T-cell (primary cell): ENCODE data around the gene KDF1. TPM values are rescaled to one million over a fixed set of nuclear protein-coding genes. Genes with fewer than 3 reads are reported as not detected.
A peak's percentile ranks its signal among the peaks of the same experiment; 100 is the strongest.

Source experiments
- ATAC-seq, 4 experiments: fragments of 200-7000 bp in 3 of 4; fragments of 150-1000 bp in 1 of 4; cut with Tn5 transposase; replicated peaks in 1 of 4; 1 replicate in 3 of 4; 2 replicates in 1 of 4; pipeline ENCODE4 v1.10.0; 2021; ENCODE audit warnings: moderate library complexity in 3 of 4, mild to moderate bottlenecking in 2 of 4, moderate number of reproducible peaks in 1 of 4
- CTCF ChIA-PET, 2 donors: fragments of 300-600 bp; sonication (Branson Sonifier 250); formaldehyde crosslinking; loops; one replicate each; lab custom pipeline; 2022; ENCODE audit warnings: antibody characterized with exemption in 2 of 2; lab: Charles Lee
- POLR2A ChIA-PET, 2 donors: fragments of 300-600 bp; sonication (Branson Sonifier 250); formaldehyde crosslinking; loops; one replicate each; lab custom pipeline; 2022; ENCODE audit warnings: antibody characterized with exemption in 2 of 2; lab: Charles Lee
- DNase-seq, 35 experiments: peaks; one replicate each; pipeline versions ENCODE4 v3.0.0 to v3.0.0-alpha.2; 2013 to 2023
- H3K27ac ChIP-seq: one replicate; pipeline ENCODE4 v1.5.1; 2013; ENCODE audit warnings: low read length
- H3K27me3 ChIP-seq, 2 experiments: replicated peaks in 1 of 2; 1 replicate in 1 of 2; 2 replicates in 1 of 2; pipeline versions ENCODE4 v1.6.1 to v1.7.0; 2013; ENCODE audit warnings: low read length in 1 of 2, mixed read lengths in 1 of 2; ENCODE audit not compliant: control insufficient read depth in 2 of 2, insufficient read depth in 2 of 2; ENCODE audit errors: extremely low read depth in 1 of 2
- H3K36me3 ChIP-seq, 2 donors: 1 replicate in 1 of 2; 2 replicates in 1 of 2; pipeline versions ENCODE4 v1.6.1 to v1.7.0; 2013; ENCODE audit warnings: low read length in 1 of 2; ENCODE audit not compliant: control insufficient read depth in 2 of 2, insufficient read depth in 1 of 2; ENCODE audit errors: extremely low read depth in 1 of 2
- H3K4me1 ChIP-seq, 2 experiments: 1 replicate in 1 of 2; 2 replicates in 1 of 2; pipeline versions ENCODE4 v1.6.1 to v1.7.0; 2013; ENCODE audit warnings: low read length in 2 of 2, mixed read lengths in 1 of 2; ENCODE audit not compliant: insufficient read depth in 2 of 2, control insufficient read depth in 1 of 2; ENCODE audit errors: extremely low read depth in 1 of 2
- H3K4me3 ChIP-seq, 2 donors: 1 replicate in 1 of 2; 2 replicates in 1 of 2; pipeline versions ENCODE4 v1.5.1 to v1.7.0; 2013; ENCODE audit warnings: mild to moderate bottlenecking in 2 of 2, low read length in 1 of 2, moderate library complexity in 1 of 2; ENCODE audit not compliant: control insufficient read depth in 1 of 2; ENCODE audit errors: extremely low read depth in 1 of 2
- H3K9me3 ChIP-seq: 2 replicates; pipeline ENCODE4 v1.7.0; 2013
- H3K27ac Mint-ChIP-seq, 2 donors: one replicate each; pipeline ENCODE4 v1.8.0; 2020 to 2021; ENCODE audit warnings: mild to moderate bottlenecking in 2 of 2, mixed read lengths in 2 of 2
- H3K27me3 Mint-ChIP-seq, 2 donors: one replicate each; pipeline ENCODE4 v1.8.0; 2021 to 2022; ENCODE audit warnings: mixed read lengths in 2 of 2
- H3K36me3 Mint-ChIP-seq: one replicate; pipeline ENCODE4 v1.8.0; 2021; ENCODE audit warnings: mixed read lengths
- H3K4me1 Mint-ChIP-seq, 3 donors: one replicate each; pipeline ENCODE4 v1.8.0; 2020 to 2022; ENCODE audit warnings: mixed read lengths in 3 of 3, mild to moderate bottlenecking in 1 of 3
- H3K4me3 Mint-ChIP-seq, 3 donors: one replicate each; pipeline ENCODE4 v1.8.0; 2020 to 2022; ENCODE audit warnings: mild to moderate bottlenecking in 3 of 3, mixed read lengths in 3 of 3, moderate library complexity in 3 of 3
- H3K9me3 Mint-ChIP-seq, 3 donors: one replicate each; pipeline ENCODE4 v1.8.0; 2020 to 2022; ENCODE audit warnings: mixed read lengths in 3 of 3
- WGBS: methylation state at CpG from one replicate; pipeline ENCODE4 v1.1.5; 2013; ENCODE audit warnings: missing lambda C conversion rate; ENCODE audit not compliant: insufficient coverage; 5-methylcytosine and 5-hydroxymethylcytosine counted together
- total RNA-seq, 35 experiments: library from RNA in 6 of 35; stranded (reverse) in 6 of 35; fragments of 120-200 nt in 1 of 35; gene quantifications; one replicate each; pipeline versions ENCODE4 v1.2.1 to v1.2.4 and lab custom pipeline; 2013 to 2026

Gene KDF1, protein sequence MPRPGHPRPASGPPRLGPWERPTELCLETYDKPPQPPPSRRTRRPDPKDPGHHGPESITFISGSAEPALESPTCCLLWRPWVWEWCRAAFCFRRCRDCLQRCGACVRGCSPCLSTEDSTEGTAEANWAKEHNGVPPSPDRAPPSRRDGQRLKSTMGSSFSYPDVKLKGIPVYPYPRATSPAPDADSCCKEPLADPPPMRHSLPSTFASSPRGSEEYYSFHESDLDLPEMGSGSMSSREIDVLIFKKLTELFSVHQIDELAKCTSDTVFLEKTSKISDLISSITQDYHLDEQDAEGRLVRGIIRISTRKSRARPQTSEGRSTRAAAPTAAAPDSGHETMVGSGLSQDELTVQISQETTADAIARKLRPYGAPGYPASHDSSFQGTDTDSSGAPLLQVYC
- total RNA-seq: 1 to 10 TPM in 4 of 5 donors, under 1 TPM in 1; 0.84 to 2.8 (median 2.3) TPM
- 2.0 TPM for total RNA-seq (2013)
- 0.21 to 4.4 (median 1.5) reads per million in 29 experiments for total RNA-seq (lab: John Stamatoyannopoulos, UW)

DNA sequence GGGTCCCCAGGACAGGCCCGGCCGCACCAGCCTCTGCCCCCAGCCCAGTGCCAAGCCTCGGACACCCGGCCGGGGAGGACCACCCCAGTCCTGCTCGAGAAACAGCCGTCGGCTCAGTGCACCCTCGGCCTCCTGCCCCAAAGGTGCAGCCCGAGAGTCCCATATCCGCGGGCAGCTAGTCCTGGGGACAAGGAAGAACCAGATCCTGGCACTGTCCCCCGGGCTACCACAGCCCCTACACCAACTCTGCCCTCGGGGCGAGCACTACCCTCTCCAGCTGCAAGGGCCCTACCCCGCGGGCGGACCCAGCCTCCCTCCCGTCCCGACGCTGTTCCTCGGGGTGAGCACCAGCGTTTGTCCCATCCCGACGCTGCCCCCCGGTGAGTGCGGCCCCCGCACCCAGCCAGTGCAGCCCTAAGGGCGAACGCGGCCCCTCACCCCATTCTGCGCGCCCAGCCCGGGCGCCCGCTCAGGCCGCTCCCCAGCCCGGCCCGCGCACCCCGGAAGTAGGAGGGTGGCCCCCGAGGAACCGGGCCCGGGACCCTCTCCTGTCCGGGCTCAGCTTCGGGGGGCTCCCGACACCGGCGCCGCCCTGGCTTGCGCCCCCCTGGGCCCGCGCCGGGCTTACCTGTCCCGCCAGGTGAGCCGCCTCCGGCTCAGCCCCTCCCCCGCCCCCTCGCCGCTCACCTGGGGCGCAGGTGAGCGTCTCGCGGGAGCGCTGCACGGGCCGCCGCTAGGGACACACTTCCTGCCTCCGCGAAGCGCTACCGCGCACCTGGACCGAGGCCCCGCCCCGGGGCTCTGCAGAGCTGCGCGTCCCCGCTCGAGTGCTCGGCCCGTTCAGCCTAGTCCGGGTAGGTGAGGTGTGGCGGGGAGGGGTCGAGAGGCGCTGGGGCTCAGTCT, at the start of gene KDF1:
TSS of gene KDF1 (minus strand) at position 747 of the 903 bp plus-strand sequence. CDS start 8,088 bp downstream, outside the sequence.
- ChIA-PET POLR2A (no interaction called here), CTCF (interaction anchor here in 1 of 2 donors (0.7 kb wide), 1 partner anchor 38 kb away, joined by 4 read pairs; no protein-coding TSS in a partner anchor)
- peak; percentile 92 to 96 (median 95) for ATAC-seq
- Mint-ChIP-seq H3K27me3 (peaks cover 18 to 22% of the 10 kb centered on the region in 2 donors), H3K27ac (peak within 1 kb of the TSS; percentile 16 to 61), H3K4me1 (peaks cover 8 to 14% (median 14%) of the 10 kb centered on the region in 3 donors), H3K4me3 (peak within 1 kb of the TSS; percentile 72 to 91 (median 78)), H3K36me3 (peaks cover 10% of the 10 kb centered on the region), H3K9me3 (no peaks in the 10 kb centered on the region)
- Histone ChIP-seq H3K27me3 (peaks cover 4 to 47% of the 10 kb centered on the region in 2 experiments), H3K9me3 (no peaks in the 10 kb centered on the region), H3K4me3 (peak within 1 kb of the TSS; percentile 61 to 72), H3K4me1 (peaks cover 0 to 18% of the 10 kb centered on the region in 2 experiments), H3K36me3 (no peaks in the 10 kb centered on the region), H3K27ac (no peak within 1 kb of the TSS)
- peak; percentile 32 to 73 (median 55) for DNase-seq
- WGBS: 2% methylated on average over 84 of the region's 86 CpGs

DNA sequence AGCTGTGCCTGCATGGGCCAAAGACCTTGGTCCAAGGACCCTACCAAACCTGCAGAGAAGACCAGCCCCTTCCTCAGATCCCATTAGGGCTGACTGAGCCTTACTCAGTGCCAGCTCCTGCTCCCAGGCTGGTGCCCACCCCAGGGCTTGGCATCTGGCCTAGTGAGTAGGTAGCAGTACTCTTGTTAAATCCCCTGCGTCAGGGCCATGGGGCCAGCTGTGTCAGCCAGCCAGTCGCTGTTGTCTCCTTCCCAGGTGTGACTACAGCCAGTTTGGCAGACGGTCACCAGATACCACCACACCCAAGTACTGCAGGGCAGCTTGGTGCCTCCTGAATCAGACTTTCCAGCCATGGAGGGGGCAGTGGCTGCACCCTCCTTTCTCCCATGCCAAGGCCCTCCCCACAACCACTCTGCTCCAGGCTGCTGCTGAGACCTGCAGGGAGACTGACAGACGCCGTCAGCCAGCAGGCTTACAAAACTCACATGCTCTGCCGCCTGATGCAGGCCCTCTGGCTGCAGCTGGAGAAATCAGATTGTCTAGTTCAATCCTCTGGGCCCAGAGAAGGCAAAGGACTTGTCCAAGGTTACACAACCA, 49.4 kb upstream of the KDF1 start:
- CTCF ChIA-PET: interaction anchor here in 1 of 2 donors (0.8 kb wide), 1 partner anchor 11 kb away, joined by 3 read pairs; no protein-coding TSS in a partner anchor
- Mint-ChIP-seq H3K9me3 (no peaks in the 10 kb centered on the region), H3K27me3 (peaks cover 6 to 37% of the 10 kb centered on the region in 2 donors), H3K36me3 (no peaks in the 10 kb centered on the region), H3K27ac (no peak overlapping the region), H3K4me3 (no peak overlapping the region), H3K4me1 (peaks cover 5 to 11% (median 6%) of the 10 kb centered on the region in 3 donors)
- Histone ChIP-seq H3K27ac (no peak overlapping the region), H3K36me3 (no peaks in the 10 kb centered on the region), H3K4me1 (peaks cover 0 to 11% of the 10 kb centered on the region in 2 experiments), H3K27me3 (peaks cover 8 to 62% of the 10 kb centered on the region in 2 experiments), H3K9me3 (no peaks in the 10 kb centered on the region), H3K4me3 (no peak overlapping the region)
- DNase-seq (no peak), ATAC-seq (no peak)
- 79% methylated on average over 3 of the region's 6 CpGs for WGBS
- POLR2A ChIA-PET: no interaction called here

DNA sequence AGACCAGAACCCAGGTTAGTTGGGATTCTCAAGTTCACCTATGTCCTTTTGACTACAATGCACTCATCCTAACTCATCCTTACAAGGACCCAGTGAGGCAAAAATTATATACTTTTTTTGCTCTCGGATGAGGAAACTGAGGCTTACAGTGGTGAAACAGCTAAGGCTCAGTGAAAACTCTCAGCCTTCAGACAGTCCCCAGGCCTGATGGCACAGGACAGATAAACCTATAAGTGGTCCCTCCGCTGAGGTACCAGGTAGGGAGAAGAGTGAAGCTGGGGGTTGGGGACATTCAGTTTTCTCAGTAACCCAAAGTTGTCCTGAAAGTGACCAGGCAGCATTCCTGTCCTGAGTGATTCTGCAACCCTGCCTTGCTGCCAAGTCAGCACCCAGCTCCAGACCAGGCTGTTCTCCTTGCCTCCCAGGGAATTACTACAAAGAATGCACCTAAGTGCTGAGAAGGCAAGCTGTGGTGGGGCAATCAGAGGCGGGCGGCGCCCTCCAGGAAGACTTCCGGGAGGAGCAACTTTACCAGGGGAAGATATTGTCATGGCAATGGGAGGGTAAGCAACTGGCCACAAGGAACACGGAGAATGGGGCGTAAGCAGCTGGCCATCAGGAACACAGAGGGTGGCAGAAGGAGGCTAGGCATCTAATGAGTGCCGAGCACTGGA, 47.8 kb upstream of the KDF1 start:
- H3K4me1 ChIP-seq: peaks cover 0 to 10% of the 10 kb centered on the region in 2 experiments
- H3K4me3 ChIP-seq: no peak overlapping the region
- peaks cover 8 to 63% of the 10 kb centered on the region in 2 experiments for H3K27me3 ChIP-seq
- no peaks in the 10 kb centered on the region for H3K36me3 ChIP-seq
- Mint-ChIP-seq H3K27me3 (peaks cover 6 to 32% of the 10 kb centered on the region in 2 donors), H3K36me3 (no peaks in the 10 kb centered on the region), H3K4me1 (peaks cover 3 to 9% (median 4%) of the 10 kb centered on the region in 3 donors), H3K9me3 (no peaks in the 10 kb centered on the region), H3K27ac (no peak overlapping the region), H3K4me3 (no peak overlapping the region)
- ChIA-PET POLR2A (no interaction called here), CTCF (no interaction called here)
- H3K9me3 ChIP-seq: no peaks in the 10 kb centered on the region
- ATAC-seq (no peak), DNase-seq (no peak)
- no peak overlapping the region for H3K27ac ChIP-seq
- 78% methylated on average over 6 of the region's 9 CpGs for WGBS

DNA sequence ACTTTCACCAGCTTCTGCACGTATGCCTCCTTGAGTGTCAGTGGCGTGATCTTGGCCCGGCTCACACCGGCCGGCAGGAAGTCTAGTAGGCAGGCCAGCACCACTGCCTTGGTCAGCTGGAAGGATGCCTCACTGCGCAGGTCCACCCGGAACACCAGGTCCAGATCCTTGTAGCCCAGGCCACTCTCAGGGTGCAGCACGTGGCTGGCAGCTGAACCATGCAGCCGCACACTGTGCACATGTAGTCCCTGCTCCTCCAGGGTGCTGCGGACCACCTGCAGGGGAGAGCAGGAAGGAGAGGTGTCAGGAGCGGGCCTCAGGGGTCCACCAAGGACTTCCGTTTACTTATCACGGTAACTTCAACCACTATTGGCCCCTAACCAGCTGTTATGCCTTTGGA, 46.4 kb upstream of the KDF1 start:
- 89% methylated on average over 8 of the region's 13 CpGs for WGBS
- Histone ChIP-seq H3K36me3 (no peaks in the 10 kb centered on the region), H3K4me1 (no peaks in the 10 kb centered on the region), H3K27ac (no peak overlapping the region), H3K9me3 (no peaks in the 10 kb centered on the region), H3K27me3 (peaks cover 3 to 55% of the 10 kb centered on the region in 2 experiments), H3K4me3 (no peak overlapping the region)
- Mint-ChIP-seq H3K27me3 (peaks cover 5 to 21% of the 10 kb centered on the region in 2 donors), H3K4me1 (peaks cover 0 to 2% (median 0%) of the 10 kb centered on the region in 3 donors), H3K36me3 (no peaks in the 10 kb centered on the region), H3K27ac (no peak overlapping the region), H3K9me3 (no peaks in the 10 kb centered on the region), H3K4me3 (no peak overlapping the region)
- ATAC-seq (no peak), DNase-seq (no peak)
- ChIA-PET POLR2A (no interaction called here), CTCF (interaction anchor here in 1 of 2 donors (0.5 to 0.6 kb wide), 2 partner anchors 107 to 189 kb away, joined by 3 to 4 read pairs; no protein-coding TSS in a partner anchor)

DNA sequence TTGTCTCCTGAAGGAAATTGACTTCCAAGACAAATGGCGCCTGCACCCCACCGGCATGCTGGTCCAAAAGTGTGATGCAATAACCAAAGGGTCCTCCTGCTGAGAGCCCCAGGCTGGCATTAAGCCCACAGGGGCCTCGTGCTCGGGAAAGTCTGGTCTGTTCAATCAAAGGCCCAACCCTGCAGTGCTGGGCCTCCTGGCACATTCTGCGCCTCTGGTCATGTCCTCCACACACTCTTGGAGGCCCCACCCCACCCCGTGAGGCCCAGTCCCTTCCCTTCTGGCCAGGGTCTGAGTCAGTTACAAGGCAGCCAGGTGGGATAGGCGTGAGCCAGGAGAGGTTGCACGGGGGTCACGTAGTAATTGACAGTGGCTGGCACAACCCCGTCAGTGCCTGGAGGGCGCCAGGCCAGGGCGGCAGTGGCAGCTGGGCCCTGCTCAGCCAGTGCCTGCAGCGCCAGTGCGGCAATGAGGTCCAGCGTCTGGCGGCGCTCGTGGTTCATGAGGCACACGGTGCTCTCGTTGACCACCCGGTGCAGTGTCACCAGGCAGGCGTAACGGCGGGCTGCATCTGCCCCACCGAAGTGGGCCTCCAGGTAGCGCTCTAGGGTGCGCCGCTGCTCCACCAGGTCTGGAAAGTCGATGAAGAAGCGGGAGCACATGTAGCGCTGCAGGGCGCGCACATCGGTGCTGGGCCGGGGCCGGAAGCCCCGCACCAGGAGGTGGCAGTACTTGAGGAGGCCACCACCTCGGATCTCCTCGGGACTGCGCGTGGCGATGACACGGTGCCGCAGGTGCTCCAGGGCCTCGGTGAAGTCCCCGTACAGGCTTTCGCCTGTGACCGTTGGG, 45.6 kb upstream of the KDF1 start:
- POLR2A ChIA-PET: no interaction called here
- no peak for ATAC-seq
- CTCF ChIA-PET: no interaction called here

More for the DNA sequence above, 45.6 kb upstream of the KDF1 start:
- Mint-ChIP-seq H3K27me3 (peaks cover 0 to 13% of the 10 kb centered on the region in 2 donors), H3K36me3 (no peaks in the 10 kb centered on the region), H3K4me3 (no peak overlapping the region), H3K4me1 (peaks cover 0 to 3% (median 0%) of the 10 kb centered on the region in 3 donors), H3K9me3 (no peaks in the 10 kb centered on the region), H3K27ac (no peak overlapping the region)
- WGBS: 94% methylated on average over 47 of the region's 48 CpGs
- no peaks in the 10 kb centered on the region for H3K9me3 ChIP-seq
- H3K4me1 ChIP-seq: no peaks in the 10 kb centered on the region
- H3K4me3 ChIP-seq: no peak overlapping the region
- H3K36me3 ChIP-seq: no peaks in the 10 kb centered on the region
- H3K27me3 ChIP-seq: peaks cover 0 to 54% of the 10 kb centered on the region in 2 experiments
- H3K27ac ChIP-seq: no peak overlapping the region
- no peak for DNase-seq
